ENCODE data around the gene RSPH10B2.
"Not testable (repeated sequence)": the region's sequence is repeated elsewhere in the genome, so short reads cannot be mapped to it uniquely, and the experiment has no call there.

The RSPH10B2 gene

DNA sequence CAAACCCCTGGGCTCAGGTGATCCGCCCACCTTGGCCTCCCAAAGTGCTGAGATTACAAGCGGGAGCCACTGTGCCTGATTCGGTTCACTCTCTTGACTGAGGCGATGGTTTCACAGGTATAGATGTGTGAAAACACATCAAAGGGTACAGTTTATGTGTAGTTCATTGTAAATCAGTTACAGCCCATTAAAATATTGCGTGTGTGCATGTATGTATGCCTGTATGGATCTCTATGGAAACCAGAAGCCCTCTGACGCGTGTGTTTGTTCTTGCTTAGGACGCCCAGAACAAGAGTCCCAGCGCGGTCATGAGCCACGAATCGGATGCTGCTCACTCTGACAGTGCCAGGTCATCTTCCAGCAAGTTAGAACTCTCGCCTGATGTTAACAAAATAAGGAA, 35.5 kb downstream of the RSPH10B2 start:
- not testable (repeated sequence) for DNase-seq (ENCODE audit: low read depth in 3 of 3)

DNA sequence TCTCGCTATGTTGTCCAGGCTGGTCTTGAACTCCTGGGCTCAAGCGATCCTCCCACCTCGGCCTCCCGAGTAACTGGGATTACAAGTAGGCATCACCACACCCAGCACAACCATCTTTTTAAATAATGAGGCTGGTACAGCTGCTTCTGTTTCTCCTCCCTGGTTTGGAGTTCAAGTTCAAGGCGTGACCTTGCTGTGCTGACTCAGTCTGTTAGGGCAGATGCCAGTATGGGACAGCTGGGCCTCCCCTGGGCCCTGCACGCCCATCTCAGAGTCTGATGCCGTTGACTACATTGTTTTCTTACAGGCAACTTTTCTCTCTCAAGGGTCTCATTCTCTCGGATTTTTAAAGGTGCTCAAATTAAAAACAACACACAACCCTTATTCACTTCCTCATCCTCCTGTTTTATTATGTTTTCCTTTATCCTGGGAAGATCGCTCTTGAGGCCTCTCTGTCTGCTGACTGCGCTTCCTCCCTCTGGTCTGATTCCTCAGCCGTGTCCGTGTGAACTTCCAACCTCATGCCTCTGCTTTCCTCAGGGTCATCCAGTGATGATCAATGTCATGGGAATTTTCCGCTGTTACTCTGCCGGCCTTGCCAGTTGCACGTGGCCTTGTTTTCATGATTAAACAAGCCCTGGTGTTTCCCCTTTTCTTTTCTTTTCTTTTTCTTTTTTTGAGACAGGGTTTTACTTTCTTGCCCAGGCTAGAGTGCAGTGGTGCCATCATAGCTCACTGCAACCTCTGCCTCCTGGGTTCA, 38.4 kb downstream of the RSPH10B2 start:
- not testable (repeated sequence) for DNase-seq (ENCODE audit: low read depth in 3 of 3)

DNA sequence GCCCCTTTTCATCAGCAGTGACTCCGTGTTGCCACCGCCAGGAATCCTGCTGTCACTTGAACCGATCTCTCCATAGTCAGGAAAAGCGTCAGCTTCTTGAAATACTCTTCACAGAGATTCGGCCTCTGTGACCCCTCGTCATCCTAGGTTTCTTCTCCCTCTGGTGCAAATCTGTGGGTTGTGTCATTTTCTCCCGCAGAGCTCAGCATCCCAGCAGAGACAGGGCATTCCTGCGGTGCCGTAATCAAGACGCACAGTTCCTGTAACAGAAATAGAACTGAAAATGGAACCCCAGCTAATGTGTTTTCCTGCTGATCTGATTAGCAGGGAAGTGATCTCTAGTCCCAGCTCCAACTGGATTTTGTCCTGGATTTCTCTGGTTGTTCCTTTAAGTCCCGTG, 40.4 kb downstream of the RSPH10B2 start:
- not testable (repeated sequence) for DNase-seq (ENCODE audit: low read depth in 3 of 3)

- not testable (repeated sequence) for DNase-seq (ENCODE audit: low read depth in 3 of 3)
Measured at GRCh38 chr7:6797218-6797617, 43.3 kb downstream of the RSPH10B2 start.

DNA sequence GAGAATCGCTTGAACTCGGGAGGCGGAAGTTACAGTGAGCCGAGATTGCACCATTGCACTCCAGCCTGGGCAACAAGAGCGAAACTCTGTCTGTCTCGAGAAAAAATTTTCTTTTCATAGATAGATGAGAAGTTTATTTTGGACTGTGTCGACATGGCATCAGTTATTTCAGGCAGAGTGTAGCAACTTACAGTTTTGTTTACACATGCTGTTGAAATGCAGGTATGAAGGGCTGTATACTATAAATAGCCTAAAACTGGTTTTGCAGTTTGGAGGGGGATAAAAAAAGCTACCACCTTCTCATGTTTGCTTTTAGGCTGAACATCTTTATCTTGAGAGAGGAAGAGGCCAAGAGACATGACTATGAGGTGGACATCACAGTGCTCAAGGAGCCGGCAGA, 44.1 kb downstream of the RSPH10B2 start:
- not testable (repeated sequence) for DNase-seq (ENCODE audit: low read depth in 3 of 3)

- not testable (repeated sequence) for DNase-seq (ENCODE audit: low read depth in 3 of 3)
Measured at GRCh38 chr7:6799887-6800286, 46.0 kb downstream of the RSPH10B2 start.

- DNase-seq (ENCODE audit: low read depth in 3 of 3) = not testable (repeated sequence)
Measured at GRCh38 chr7:6800331-6800730, 46.4 kb downstream of the RSPH10B2 start.

DNA sequence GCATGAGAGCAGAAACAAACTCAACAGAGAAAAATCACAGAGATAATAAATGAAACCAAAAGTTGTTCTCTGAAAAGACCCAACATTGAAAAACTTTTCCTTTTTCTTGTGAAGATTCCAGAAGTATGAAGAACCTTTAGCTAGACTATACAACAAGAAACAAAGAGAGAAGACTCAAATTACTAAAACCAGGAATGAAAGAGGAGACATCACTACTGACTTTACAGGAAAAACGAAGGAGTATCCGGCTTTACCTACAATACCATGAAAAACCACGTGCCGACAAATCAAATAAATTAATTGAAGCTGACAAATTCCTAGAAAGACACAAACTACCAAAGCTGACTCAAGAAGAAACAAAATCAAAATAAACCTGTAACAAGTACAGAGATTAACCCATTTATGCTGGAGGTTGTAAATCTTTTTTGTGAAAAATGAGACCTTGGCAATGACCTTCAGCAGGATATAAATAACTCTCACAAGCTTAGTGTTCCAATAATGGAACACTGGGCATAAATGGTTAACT, 53.6 kb downstream of the RSPH10B2 start:
- DNase-seq (ENCODE audit: low read depth in 3 of 3) = not testable (repeated sequence)

DNA sequence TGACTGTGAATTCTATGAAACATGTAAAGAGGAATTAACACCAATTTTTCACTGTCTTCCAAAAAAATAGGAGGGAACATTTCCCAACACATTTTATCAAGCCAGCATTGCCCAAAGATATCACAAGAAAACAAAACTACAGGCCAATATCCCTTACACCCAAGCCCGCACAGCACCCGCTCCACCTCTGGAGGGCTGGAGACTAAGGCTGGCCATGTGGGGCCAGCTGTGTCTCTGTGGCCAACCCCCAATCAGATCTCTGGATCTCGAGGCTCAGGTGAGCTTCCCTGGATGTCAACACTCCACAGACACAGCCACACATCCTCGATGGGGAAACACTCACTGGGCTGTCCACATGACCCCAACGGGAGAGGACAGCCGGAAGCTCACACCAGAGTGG, 54.1 kb downstream of the RSPH10B2 start:
- not testable (repeated sequence) for DNase-seq (ENCODE audit: low read depth in 3 of 3)

DNA sequence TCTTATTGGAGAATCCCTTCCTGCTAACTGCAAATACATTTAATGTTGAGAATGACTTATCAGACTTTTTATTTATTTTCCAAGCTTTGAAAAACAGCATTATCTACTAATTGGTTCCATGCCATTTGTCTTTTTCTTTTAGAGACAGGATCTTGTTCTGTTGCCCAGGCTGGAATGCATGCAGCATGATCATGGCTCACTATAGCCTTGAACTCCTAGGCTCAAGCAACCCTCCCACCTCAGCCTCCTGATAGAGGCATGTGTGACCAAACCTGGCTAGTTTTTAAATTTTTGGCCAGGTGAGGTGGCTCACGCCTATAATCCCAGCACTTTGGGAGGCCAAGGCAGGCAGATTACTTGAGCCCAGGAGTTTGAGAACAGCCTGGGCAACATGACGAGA, 59.1 kb downstream of the RSPH10B2 start:
- DNase-seq (ENCODE audit: low read depth in 3 of 3) = not testable (repeated sequence)

DNA sequence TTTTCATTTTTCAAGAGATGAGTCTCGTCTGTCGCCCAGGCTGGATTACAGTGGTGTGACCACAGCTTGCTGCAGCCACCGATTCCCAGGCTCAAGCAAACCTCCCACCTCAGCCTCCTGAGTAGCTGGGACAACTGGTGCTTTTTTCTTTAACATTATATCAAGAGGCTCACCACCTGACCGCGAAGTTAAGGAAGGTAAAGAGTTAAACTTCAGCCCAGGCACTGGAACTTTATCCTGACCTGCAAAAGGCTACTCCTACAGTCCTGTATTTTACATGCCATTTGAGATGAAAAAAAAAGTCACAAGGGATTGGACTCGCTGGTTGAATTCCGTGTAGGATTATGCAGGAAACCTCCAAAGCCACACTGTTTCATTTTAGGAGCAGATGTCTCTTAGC, 61.6 kb downstream of the RSPH10B2 start:
- not testable (repeated sequence) for DNase-seq (ENCODE audit: low read depth in 3 of 3)

- DNase-seq (ENCODE audit: low read depth in 3 of 3) = not testable (repeated sequence)
Measured at GRCh38 chr7:6821622-6822021, 67.7 kb downstream of the RSPH10B2 start.

DNA sequence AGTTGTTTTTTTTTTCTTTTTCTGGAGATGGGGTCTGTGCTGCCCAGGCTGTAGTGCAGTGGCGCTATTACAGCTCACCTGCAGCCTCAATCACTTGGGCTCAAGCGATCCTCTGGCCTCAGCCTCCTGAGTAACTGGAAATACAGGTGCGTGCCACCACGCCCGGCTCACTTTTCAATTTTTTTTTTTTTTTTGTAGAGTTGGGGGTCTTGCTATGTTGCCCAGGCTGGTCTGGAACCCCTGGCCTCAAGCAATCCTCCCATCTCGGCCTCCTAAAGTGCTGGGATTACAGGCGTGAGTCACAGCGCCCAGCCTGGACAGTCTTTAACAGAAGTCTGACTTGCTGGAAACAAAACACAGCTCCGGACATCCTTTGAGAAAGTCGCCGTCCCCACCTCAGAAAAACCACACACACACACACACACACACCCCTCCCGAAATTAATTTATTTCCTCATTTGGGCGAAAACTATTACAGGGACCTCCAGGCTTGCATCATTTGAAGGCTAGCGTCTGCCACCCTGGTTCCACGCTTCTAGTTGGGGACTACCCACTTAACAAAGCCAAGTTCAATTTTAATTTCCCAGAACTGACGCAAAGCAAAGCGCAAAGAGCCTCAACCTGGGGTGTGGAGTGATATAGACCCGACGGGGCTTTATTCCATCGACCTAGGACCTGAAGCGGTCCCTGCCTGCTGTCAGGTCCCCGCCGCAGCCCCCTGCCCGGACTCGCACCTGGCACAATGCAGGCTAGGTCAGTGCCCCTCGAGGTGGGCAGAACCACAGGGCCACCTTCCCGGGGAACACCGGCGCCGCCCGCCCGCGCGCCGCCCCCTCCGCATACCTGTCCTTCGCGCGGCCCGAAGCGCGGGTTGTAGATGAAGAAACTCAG, 71.6 kb downstream of the RSPH10B2 start:
- not testable (repeated sequence) for DNase-seq (ENCODE audit: low read depth in 3 of 3)

- DNase-seq (ENCODE audit: low read depth in 3 of 3) = peak; percentile 70 to 83 (median 83)
Measured at GRCh38 chr7:6826151-6826550, 72.2 kb downstream of the RSPH10B2 start, which contains the start of gene CCZ1B. TSS of gene CCZ1B (minus strand) at chr7:6826275. CDS start at chr7:6826197, 78 bp downstream.

DNA sequence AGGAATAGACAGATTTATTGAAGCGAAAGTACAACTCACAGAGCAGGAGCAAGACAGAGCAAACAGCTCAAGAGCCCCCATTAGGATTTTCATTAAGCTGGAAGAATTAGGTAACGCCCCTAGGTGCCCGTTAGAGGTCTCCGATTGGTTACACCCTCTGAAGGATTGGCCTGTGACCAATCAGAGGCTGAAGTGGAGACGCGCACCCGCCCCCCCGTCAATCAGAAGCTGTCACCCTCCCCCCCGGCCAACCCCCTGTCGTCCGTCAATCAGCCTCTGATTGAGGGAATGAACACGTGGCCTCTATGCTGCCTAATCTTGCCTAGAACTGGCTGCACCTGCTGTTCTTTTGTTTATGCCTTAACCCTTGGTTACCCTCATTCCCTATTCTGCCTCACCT, 73.3 kb downstream of the RSPH10B2 start:
- not testable (repeated sequence) for DNase-seq (ENCODE audit: low read depth in 3 of 3)

GRCh38 chr7:6829616-6830015, 75.7 kb downstream of the RSPH10B2 start:
- DNase-seq (ENCODE audit: low read depth in 3 of 3) = not testable (repeated sequence)

GRCh38 chr7:6830026-6830425, 76.1 kb downstream of the RSPH10B2 start:
- DNase-seq (ENCODE audit: low read depth in 3 of 3) = not testable (repeated sequence)

- no peak for DNase-seq (ENCODE audit: low read depth in 3 of 3)
Measured at GRCh38 chr7:6831018-6831725, 77.3 kb downstream of the RSPH10B2 start.

DNA sequence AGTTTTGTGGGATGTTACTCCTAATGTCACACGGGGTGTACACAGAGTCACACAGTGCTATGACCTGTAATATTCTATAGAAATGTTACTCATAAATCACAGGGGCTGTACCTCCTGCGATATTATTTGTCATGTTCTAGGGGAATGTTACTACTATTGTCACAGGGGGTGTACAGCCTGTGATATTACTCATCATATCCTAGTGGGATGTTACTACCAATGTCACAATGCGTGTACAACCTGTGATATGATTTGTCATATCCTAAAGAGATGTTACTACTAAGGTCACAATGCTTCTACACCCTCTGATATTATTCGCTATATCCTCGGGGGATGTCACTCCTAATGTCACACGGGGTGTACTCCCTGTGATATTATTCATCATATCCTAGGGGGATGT, 79.7 kb downstream of the RSPH10B2 start:
- no peak for DNase-seq (ENCODE audit: low read depth in 3 of 3)

GRCh38 chr7:6835521-6835920, 81.6 kb downstream of the RSPH10B2 start:
- DNase-seq (ENCODE audit: low read depth in 3 of 3) = not testable (repeated sequence)

GRCh38 chr7:6837081-6837480, 83.2 kb downstream of the RSPH10B2 start:
- DNase-seq (ENCODE audit: low read depth in 3 of 3) = not testable (repeated sequence)
